Gastroesophageal sphincter (tissue), 3 donors: ENCODE data around the gene UBR3.

Source experiments
- CTCF ChIP-seq, 4 experiments: fragments of 200-600 bp in 2 of 4; fragments of 450-650 bp in 2 of 4; sonication (generic) in 1 of 4; IDR thresholded peaks; one replicate each; pipeline ENCODE4 v1.5.1; 2017 to 2019; ENCODE audit warnings: antibody characterized with exemption in 4 of 4, mild to moderate bottlenecking in 2 of 4, moderate library complexity in 2 of 4
- EP300 ChIP-seq: sonication (generic); formaldehyde crosslinking; IDR thresholded peaks from one replicate; pipeline ENCODE4 v1.6.1; 2017; ENCODE audit warnings: antibody characterized with exemption, mild to moderate bottlenecking
- POLR2A ChIP-seq, 2 donors: fragments of 450-650 bp; IDR thresholded peaks; one replicate each; pipeline ENCODE4 v1.6.1; 2017; ENCODE audit warnings: antibody characterized with exemption in 2 of 2, mild to moderate bottlenecking in 2 of 2, moderate library complexity in 1 of 2

- TF ChIP-seq CTCF (IDR thresholded peaks at IDR 0.05) (no peak), POLR2A (IDR thresholded peaks at IDR 0.05) (no peak), EP300 (no peak)
These were observed 224.9 kb downstream of the UBR3 start for GRCh38 chr2:170052151-170052550.
